Hepatocyte (in vitro differentiated cells): ENCODE measurements around the gene TNFAIP8L3.

Source experiments
- CTCF ChIP-seq: fragments of 200-600 bp; sonication (generic); IDR thresholded peaks from 2 replicates; pipeline ENCODE4 v1.5.1; 2016; ENCODE audit warnings: antibody characterized with exemption, mild to moderate bottlenecking; ENCODE audit not compliant: poor library complexity
- EZH2 ChIP-seq: fragments of 200-600 bp; sonication (generic); IDR thresholded peaks from 2 replicates; pipeline ENCODE4 v1.6.1; 2016; ENCODE audit warnings: antibody characterized with exemption, mild to moderate bottlenecking, borderline replicate concordance

GRCh38 chr15:51110171-51110570 lies 15.5 kb upstream of the TNFAIP8L3 start:
- TF ChIP-seq CTCF (no peak), EZH2 (no peak)
